ENCODE measurements around the gene ARPP21.

ARPP21 gene

DNA sequence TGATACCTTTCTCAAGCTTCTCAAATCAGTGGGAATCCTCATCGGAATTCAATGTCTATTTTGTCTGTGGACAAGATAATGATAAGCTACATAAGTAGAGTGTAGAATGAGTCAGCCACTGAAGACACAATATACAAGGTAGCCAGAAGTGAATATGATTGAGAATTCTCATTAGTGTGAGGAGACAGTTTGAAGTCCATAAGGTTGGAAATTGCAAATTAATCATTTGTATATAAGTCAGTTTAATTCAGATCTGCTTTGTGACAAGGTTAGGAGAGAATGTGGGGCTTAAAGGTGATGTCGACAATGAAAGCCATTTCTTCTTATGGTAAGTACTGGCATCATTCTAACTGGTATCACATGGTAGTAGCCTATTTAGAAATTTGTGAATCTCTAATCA is 4.2 kb downstream of the ARPP21 start:
- TF ChIP-seq, protein P1, sequence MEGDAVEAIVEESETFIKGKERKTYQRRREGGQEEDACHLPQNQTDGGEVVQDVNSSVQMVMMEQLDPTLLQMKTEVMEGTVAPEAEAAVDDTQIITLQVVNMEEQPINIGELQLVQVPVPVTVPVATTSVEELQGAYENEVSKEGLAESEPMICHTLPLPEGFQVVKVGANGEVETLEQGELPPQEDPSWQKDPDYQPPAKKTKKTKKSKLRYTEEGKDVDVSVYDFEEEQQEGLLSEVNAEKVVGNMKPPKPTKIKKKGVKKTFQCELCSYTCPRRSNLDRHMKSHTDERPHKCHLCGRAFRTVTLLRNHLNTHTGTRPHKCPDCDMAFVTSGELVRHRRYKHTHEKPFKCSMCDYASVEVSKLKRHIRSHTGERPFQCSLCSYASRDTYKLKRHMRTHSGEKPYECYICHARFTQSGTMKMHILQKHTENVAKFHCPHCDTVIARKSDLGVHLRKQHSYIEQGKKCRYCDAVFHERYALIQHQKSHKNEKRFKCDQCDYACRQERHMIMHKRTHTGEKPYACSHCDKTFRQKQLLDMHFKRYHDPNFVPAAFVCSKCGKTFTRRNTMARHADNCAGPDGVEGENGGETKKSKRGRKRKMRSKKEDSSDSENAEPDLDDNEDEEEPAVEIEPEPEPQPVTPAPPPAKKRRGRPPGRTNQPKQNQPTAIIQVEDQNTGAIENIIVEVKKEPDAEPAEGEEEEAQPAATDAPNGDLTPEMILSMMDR (IDR thresholded peaks at IDR 0.05; ENCODE audit: extremely low read depth, missing control alignments), result no peak
- DNase-seq (ENCODE audit: low spot score), result no peak

- DNase-seq (ENCODE audit: low spot score), result no peak
Observed at GRCh38 chr3:35644451-35644850, 5.1 kb downstream of the ARPP21 start.

DNA sequence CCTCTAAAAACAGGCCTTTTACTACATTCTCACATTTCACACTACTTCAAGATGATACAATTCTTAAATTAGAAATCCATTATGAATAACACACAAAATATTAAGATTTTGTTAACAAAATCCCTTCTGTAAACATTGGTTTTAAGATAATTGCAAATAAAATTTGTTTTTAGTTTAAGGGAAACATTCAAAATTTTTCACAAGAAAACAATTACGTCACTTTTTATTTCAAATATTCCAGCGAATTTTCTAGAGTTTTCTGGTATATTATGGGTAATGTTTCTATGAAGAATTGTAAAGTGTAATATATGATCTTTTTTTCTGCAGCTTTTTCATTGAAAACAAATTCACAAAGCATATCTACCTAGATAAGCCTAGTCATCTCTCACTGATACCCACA is 5.9 kb downstream of the ARPP21 start:
- TF ChIP-seq, protein P1 (IDR thresholded peaks at IDR 0.05; ENCODE audit: extremely low read depth, missing control alignments), result no peak
- no peak for DNase-seq (ENCODE audit: low spot score)

More at GRCh38 chr3:35644451-35644850, 5.1 kb downstream of the ARPP21 start:
- TF ChIP-seq, protein P1 (IDR thresholded peaks at IDR 0.05; ENCODE audit: extremely low read depth, missing control alignments), result no peak

DNA sequence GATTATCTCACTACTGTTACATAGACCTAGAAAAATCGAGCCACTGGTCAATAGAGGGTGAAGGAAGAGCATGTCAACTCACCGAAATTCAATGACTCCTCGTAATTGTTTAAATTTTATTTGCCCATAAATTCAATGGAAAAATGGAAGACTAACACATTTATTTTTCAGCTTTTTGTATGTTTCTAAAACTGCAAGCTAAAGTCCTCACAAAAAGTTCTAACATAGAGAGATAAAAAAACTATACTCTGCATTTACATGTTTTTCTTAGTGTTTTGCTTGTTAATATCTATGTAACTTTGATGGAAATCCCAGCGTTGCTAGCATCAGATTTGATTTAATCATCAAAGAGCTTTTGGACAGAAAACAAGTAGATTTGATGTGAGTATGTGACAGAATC is 6.8 kb downstream of the ARPP21 start:
- DNase-seq (ENCODE audit: low spot score), result no peak
- TF ChIP-seq, protein P1 (IDR thresholded peaks at IDR 0.05; ENCODE audit: extremely low read depth, missing control alignments), result no peak

GRCh38 chr3:35647461-35647860 is 8.1 kb downstream of the ARPP21 start:
- DNase-seq (ENCODE audit: low spot score), result no peak
- TF ChIP-seq, protein P1 (IDR thresholded peaks at IDR 0.05; ENCODE audit: extremely low read depth, missing control alignments), result no peak

DNA sequence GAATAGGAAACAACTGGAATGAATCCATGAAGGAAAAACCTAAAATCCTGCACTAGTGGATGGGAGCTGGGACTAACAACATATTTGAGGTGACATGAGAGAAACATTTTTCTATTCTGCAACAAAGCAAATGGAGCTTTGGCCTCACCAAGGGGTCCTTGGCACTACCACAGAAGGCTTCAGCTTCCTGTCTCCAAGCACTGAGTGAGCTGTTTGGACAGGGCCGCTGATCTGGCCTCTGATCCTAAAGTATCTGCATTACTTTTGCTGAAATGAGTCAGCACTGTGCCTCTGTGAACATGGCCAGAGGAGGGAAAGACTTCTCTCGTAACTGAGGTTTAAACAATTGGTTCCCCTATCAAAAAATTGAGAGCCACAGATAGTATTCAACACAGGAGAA is 9.0 kb downstream of the ARPP21 start:
- DNase-seq (ENCODE audit: low spot score), result no peak
- TF ChIP-seq, protein P1 (IDR thresholded peaks at IDR 0.05; ENCODE audit: extremely low read depth, missing control alignments), result no peak

- no peak for DNase-seq (ENCODE audit: low spot score)
- TF ChIP-seq, protein P1 (IDR thresholded peaks at IDR 0.05; ENCODE audit: extremely low read depth, missing control alignments), result no peak
Observed at GRCh38 chr3:35649405-35649804, 10.1 kb downstream of the ARPP21 start.

Measured in GM20000 (cell line).